ENCODE measurements around the gene TSPAN16.

Gene TSPAN16

DNA sequence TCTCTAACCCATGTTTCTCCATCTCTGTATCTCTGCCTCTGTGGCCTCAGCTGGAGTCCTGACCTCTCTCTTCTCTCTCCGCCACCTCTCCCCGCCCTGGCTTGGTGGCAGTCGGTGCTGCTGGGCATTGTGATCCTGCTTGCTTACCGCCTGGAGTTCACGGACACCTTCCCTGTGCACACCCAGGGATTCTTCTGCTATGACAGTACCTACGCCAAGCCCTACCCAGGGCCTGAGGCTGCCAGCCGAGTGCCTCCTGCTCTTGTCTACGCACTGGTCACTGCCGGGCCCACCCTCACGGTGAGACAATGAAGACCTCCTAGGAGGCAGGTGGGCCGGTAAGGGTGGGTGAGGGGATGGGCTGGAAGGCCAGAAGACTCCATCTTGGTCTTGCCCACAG is 63.5 kb downstream of the TSPAN16 start:
- no peak for DNase-seq
- intact Hi-C loops (cut with DNase I), result no loop called here

- no peak for DNase-seq
- intact Hi-C loops (cut with DNase I), result no loop called here
Observed at GRCh38 chr19:11361037-11361770, 65.2 kb downstream of the TSPAN16 start.

GRCh38 chr19:11361771-11362731 is 66.1 kb downstream of the TSPAN16 start:
- intact Hi-C loops (cut with DNase I), result no loop called here
- DNase-seq, result no peak

DNA sequence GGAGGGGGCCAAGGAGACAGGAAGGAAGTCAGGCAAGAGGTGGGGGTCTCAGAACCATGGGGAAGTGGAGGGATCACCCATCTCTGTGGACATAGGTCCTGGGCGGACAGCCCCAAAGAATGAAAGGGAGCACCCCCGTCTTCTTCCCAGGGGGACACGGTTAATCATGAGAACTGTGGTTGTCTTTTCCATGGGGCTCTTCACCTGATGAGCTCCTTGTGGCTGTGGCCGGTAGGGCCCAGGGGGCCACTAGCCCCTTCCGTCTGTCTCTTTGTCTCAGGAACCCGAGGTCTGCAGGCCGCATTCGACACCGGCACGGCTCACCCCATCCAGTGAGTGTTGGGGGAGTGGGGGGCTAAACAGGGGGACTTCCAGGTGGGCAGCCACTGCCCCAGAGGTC is 67.9 kb downstream of the TSPAN16 start:
- intact Hi-C loops (cut with DNase I), result no loop called here

DNA sequence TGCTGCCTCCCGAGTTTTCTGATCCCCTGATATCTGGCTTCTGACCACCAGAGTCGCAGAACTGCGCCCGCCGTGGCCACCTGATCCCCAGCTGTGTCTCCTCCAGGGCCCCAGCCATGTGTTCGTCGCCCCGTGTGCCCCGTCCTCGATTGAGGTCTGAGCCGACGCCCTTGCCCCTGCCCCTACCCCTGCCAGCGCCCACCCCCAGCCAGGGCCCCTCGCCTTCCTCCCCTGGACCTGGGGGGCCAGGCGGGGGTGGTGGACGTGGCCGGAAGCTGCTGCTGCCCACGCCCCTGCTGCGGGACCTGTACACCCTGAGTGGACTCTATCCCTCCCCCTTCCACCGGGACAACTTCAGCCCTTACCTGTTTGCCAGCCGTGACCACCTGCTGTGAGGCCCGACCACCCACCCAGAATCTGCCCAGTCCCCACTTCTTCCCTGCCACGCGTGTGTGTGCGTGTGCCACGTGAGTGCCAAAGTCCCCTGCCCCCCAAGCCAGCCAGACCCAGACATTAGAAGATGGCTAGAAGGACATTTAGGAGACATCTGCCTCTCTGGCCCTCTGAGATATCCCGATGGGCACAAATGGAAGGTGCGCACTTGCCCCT is 68.4 kb downstream of the TSPAN16 start:
- intact Hi-C loops (cut with DNase I), result no loop called here
- no peak for DNase-seq

More for the DNA sequence above, 67.9 kb downstream of the TSPAN16 start:
- DNase-seq, result no peak

- DNase-seq, result peak in 8 of 42 donors; percentile 22 to 54 (median 41)
- intact Hi-C loops (cut with DNase I), result no loop called here
Observed at GRCh38 chr19:11364935-11365334, 69.0 kb downstream of the TSPAN16 start.

Measured in head of caudate nucleus (tissue), 42 donors.